B cell (primary cell): ENCODE measurements around the gene CCDC3. TPM values are rescaled to one million over a fixed set of nuclear protein-coding genes. Genes with fewer than 3 reads are reported as not detected.

Experiments
- ATAC-seq: fragments of 200-7000 bp; cut with Tn5 transposase; one replicate; pipeline ENCODE4 v1.10.0; 2021; ENCODE audit warnings: low read depth, mild to moderate bottlenecking, moderate number of reproducible peaks, moderate library complexity
- CTCF ChIA-PET: fragments of 350-600 bp; sonication (Branson Sonifier 250); formaldehyde crosslinking; loops from one replicate; lab custom pipeline; 2021; ENCODE audit warnings: antibody characterized with exemption, inconsistent platforms; lab: Charles Lee
- POLR2A ChIA-PET: fragments of 350-600 bp; sonication (Branson Sonifier 250); formaldehyde crosslinking; loops from one replicate; lab custom pipeline; 2021; ENCODE audit warnings: antibody characterized with exemption; lab: Charles Lee
- DNase-seq: peaks from one replicate; pipeline ENCODE4 v3.0.0; 2013
- H2AFZ ChIP-seq: 2 replicates; pipeline ENCODE4 v1.6.1; 2012; ENCODE audit warnings: mild to moderate bottlenecking, low read depth, low read length; ENCODE audit not compliant: insufficient read depth, poor library complexity, severe bottlenecking
- H3K27ac ChIP-seq, 2 donors: 1 replicate in 1 of 2; 2 replicates in 1 of 2; pipeline ENCODE4 v1.5.1; 2012 to 2013; ENCODE audit warnings: low read length in 2 of 2, mild to moderate bottlenecking in 2 of 2, moderate library complexity in 1 of 2
- H3K27me3 ChIP-seq, 4 experiments: fragments of 200-600 bp in 1 of 4; sonication (generic) in 1 of 4; replicated peaks in 1 of 4; 1 replicate in 2 of 4; 2 replicates in 2 of 4; pipeline versions ENCODE4 v1.6.1 to v1.7.0; 2013 to 2016; ENCODE audit warnings: low read length in 3 of 4, mild to moderate bottlenecking in 2 of 4, mixed read lengths in 1 of 4, moderate library complexity in 1 of 4; ENCODE audit not compliant: insufficient read depth in 4 of 4, control insufficient read depth in 3 of 4; ENCODE audit errors: control extremely low read depth in 1 of 4
- H3K36me3 ChIP-seq, 2 experiments: replicated peaks in 1 of 2; 1 replicate in 1 of 2; 2 replicates in 1 of 2; pipeline versions ENCODE4 v1.6.1 to v1.7.1; 2013; ENCODE audit warnings: low read length in 1 of 2; ENCODE audit not compliant: insufficient read depth in 2 of 2, control insufficient read depth in 1 of 2; ENCODE audit errors: control extremely low read depth in 1 of 2, extremely low read depth in 1 of 2
- H3K4me1 ChIP-seq, 2 donors: fragments of 200-600 bp in 1 of 2; sonication (generic) in 1 of 2; 1 replicate in 1 of 2; 2 replicates in 1 of 2; pipeline versions ENCODE4 v1.5.1 to v1.6.1; 2013 to 2017; ENCODE audit warnings: low read length in 2 of 2; ENCODE audit not compliant: control insufficient read depth in 2 of 2, insufficient read depth in 2 of 2
- H3K4me2 ChIP-seq: replicated peaks from 2 replicates; pipeline ENCODE3; 2012; ENCODE audit warnings: mild to moderate bottlenecking, low read depth, low read length; ENCODE audit not compliant: poor library complexity, severe bottlenecking
- H3K4me3 ChIP-seq, 5 experiments: fragments of 200-600 bp in 1 of 5; sonication (generic) in 1 of 5; 1 replicate in 3 of 5; 2 replicates in 2 of 5; pipeline versions ENCODE4 v1.5.1 to v1.7.0; 2011 to 2016; ENCODE audit warnings: low read length in 4 of 5, mild to moderate bottlenecking in 4 of 5, low read depth in 2 of 5, control low read depth in 1 of 5, moderate library complexity in 1 of 5; ENCODE audit not compliant: insufficient read depth in 1 of 5; ENCODE audit errors: control extremely low read depth in 1 of 5, extremely low read depth in 1 of 5
- H3K79me2 ChIP-seq: fragments of 200-600 bp; sonication (generic); one replicate; pipeline ENCODE4 v1.6.0; 2016; ENCODE audit warnings: low read length; ENCODE audit not compliant: control insufficient read depth, insufficient read depth
- H3K9ac ChIP-seq: fragments of 200-600 bp; sonication (generic); 2 replicates; pipeline ENCODE4 v1.6.1; 2017; ENCODE audit warnings: mild to moderate bottlenecking, low read length, moderate library complexity
- H3K9me3 ChIP-seq, 3 donors: one replicate each; pipeline versions ENCODE4 v1.6.1 to v1.7.1; 2013; ENCODE audit warnings: low read length in 2 of 3; ENCODE audit not compliant: control insufficient read depth in 2 of 3, insufficient read depth in 1 of 3; ENCODE audit errors: control extremely low read depth in 1 of 3
- H4K20me1 ChIP-seq: 2 replicates; pipeline ENCODE4 v1.6.0; 2012; ENCODE audit warnings: mild to moderate bottlenecking, low read length; ENCODE audit not compliant: insufficient read depth, control insufficient read depth, poor library complexity, severe bottlenecking
- H3K27ac Mint-ChIP-seq: one replicate; pipeline ENCODE4 v1.8.0; 2021; ENCODE audit warnings: mixed read lengths
- H3K27me3 Mint-ChIP-seq: one replicate; pipeline ENCODE4 v1.8.0; 2021; ENCODE audit warnings: mixed read lengths
- H3K4me1 Mint-ChIP-seq: one replicate; pipeline ENCODE4 v1.8.0; 2021; ENCODE audit warnings: mixed read lengths
- H3K4me3 Mint-ChIP-seq: one replicate; pipeline ENCODE4 v1.8.0; 2021; ENCODE audit warnings: mixed read lengths
- H3K9me3 Mint-ChIP-seq: one replicate; pipeline ENCODE4 v1.8.0; 2022; ENCODE audit warnings: mixed read lengths; ENCODE audit not compliant: insufficient read depth
- CTCF ChIP-seq: fragments of 200-600 bp; IDR thresholded peaks from one replicate; pipeline ENCODE4 v1.8.0; 2022; ENCODE audit warnings: antibody characterized with exemption, mild to moderate bottlenecking
- EZH2 ChIP-seq: IDR thresholded peaks from 2 replicates; pipeline ENCODE4 v1.6.1; 2012; ENCODE audit warnings: borderline replicate concordance, low read depth, mild to moderate bottlenecking, moderate library complexity, low read length; ENCODE audit not compliant: insufficient read depth, poor library complexity, severe bottlenecking
- WGBS: methylation state at CpG from one replicate; pipeline ENCODE4 v1.1.5; 2013; ENCODE audit warnings: missing lambda C conversion rate; ENCODE audit not compliant: insufficient coverage; 5-methylcytosine and 5-hydroxymethylcytosine counted together
- intact Hi-C: fragments of 100-400 bp; cut with micrococcal nuclease; formaldehyde crosslinking; loops from one replicate; pipeline ENCODE4 v1.10.0; 2022
- polyA plus RNA-seq: library from polyadenylated mRNA; depleted of rRNA; stranded (reverse); fragments of >200 nt; gene quantifications from 2 replicates; pipeline ENCODE4 v1.2.3, GENCODE V29; 2012
- total RNA-seq, 2 donors: library from RNA; stranded (reverse); fragments of 120-200 nt in 1 of 2; gene quantifications; 1 replicate in 1 of 2; 2 replicates in 1 of 2; pipeline versions ENCODE4 v1.2.3 to v1.2.4, GENCODE V29; 2013 to 2022

CCDC3 gene
- total and polyA plus RNA-seq, 2 donors (not counting 1 experiment from before 2014, with no cell fraction given): 0.12 TPM; not detected in 1

DNA sequence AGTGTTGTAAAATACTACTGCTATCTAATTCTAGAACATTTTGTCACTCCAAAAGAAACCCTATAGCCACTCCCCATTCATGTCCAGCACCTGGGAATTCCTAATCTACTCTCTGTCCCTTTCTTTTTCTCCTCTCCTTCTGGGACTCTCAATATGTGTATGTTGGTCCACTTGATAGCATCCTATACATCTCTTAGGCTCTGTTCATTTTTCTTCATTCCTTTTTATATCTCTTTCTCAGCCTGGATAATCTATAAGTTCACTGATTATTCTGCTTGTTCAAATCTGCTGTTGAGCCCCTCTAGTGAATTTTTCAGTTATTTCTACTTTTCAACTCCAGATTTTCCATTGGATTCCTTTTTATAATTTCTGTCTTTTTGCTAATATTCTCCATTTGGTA lies 108.6 kb downstream of the CCDC3 start:
- H3K9ac ChIP-seq: no peak overlapping the region
- peaks cover 0 to 15% (median 14%) of the 10 kb centered on the region in 3 donors for H3K9me3 ChIP-seq
- peaks cover 28% of the 10 kb centered on the region for H3K27me3 Mint-ChIP-seq
- intact Hi-C loops: no loop called here
- H3K4me1 Mint-ChIP-seq: no peaks in the 10 kb centered on the region
- TF ChIP-seq EZH2 (no peak), CTCF (no peak)
- H3K9me3 Mint-ChIP-seq: peaks cover 9% of the 10 kb centered on the region
- no peaks in the 10 kb centered on the region for H3K79me2 ChIP-seq
- no peak for DNase-seq
- peaks cover 0 to 9% (median 0%) of the 10 kb centered on the region in 4 experiments for H3K27me3 ChIP-seq
- no peaks in the 10 kb centered on the region for H3K4me1 ChIP-seq
- H3K36me3 ChIP-seq: no peaks in the 10 kb centered on the region
- ATAC-seq: no peak
- no peak overlapping the region for H3K27ac ChIP-seq
- no peak overlapping the region for H3K4me2 ChIP-seq
- no peak overlapping the region for H2AFZ ChIP-seq
- no peaks in the 10 kb centered on the region for H4K20me1 ChIP-seq
- ChIA-PET POLR2A (no interaction called here), CTCF (interaction anchor here (1.6 kb wide), 1 partner anchor 9 kb away, joined by 5 read pairs; no protein-coding TSS in a partner anchor)
- H3K4me3 ChIP-seq: no peak overlapping the region
- no peak overlapping the region for H3K4me3 Mint-ChIP-seq
- H3K27ac Mint-ChIP-seq: no peak overlapping the region

DNA sequence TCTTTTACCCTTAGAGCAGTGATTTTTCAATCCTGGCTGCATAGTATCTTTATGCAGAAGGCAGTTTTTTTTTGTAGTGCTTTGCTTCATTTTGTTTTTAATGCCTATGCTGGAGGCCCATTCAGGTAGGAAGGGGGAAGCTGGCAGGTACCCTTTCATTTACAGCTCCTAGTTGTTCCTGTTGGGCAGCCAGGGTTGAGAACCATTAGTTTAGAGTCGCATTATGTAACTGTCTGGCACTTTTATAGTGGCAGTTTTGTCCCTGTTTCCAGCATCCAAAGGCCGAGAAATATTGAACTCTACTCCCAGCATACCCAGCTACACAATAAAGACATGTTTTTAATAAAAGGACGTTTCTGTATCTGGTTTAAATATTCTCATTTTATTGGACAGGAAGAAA lies 110.6 kb downstream of the CCDC3 start:
- H3K27ac ChIP-seq: no peak overlapping the region
- no peak overlapping the region for H2AFZ ChIP-seq
- no peak overlapping the region for H3K4me3 ChIP-seq
- CTCF ChIA-PET: interaction anchor here (1.0 kb wide), 1 partner anchor 11 kb away, joined by 3 read pairs; no protein-coding TSS in a partner anchor
- intact Hi-C loops: no loop called here
- DNase-seq (no peak), ATAC-seq (no peak)
- Mint-ChIP-seq H3K4me1 (no peaks in the 10 kb centered on the region), H3K27ac (no peak overlapping the region), H3K4me3 (no peak overlapping the region), H3K9me3 (peaks cover 9% of the 10 kb centered on the region), H3K27me3 (peaks cover 34% of the 10 kb centered on the region)
- H3K4me1 ChIP-seq: no peaks in the 10 kb centered on the region
- H3K79me2 ChIP-seq: no peaks in the 10 kb centered on the region
- no peaks in the 10 kb centered on the region for H4K20me1 ChIP-seq
- peaks cover 0 to 9% (median 0%) of the 10 kb centered on the region in 4 experiments for H3K27me3 ChIP-seq
- H3K9ac ChIP-seq: no peak overlapping the region
- TF ChIP-seq CTCF: no peak
- TF ChIP-seq EZH2: no peak
- WGBS: no CpG with 5 or more reads among the region's 3 CpGs
- no peak overlapping the region for H3K4me2 ChIP-seq
- peaks cover 0 to 15% (median 14%) of the 10 kb centered on the region in 3 donors for H3K9me3 ChIP-seq
- no peaks in the 10 kb centered on the region for H3K36me3 ChIP-seq
- POLR2A ChIA-PET: no interaction called here
